H9 (cell line): Measurements from ENCODE around the gene GABBR2. TPM values are rescaled to one million over a fixed set of nuclear protein-coding genes. Genes with fewer than 3 reads are reported as not detected.

Experiments
- DNase-seq: peaks from one replicate; pipeline ENCODE4 v3.0.0-alpha.2; 2017
- H2AFZ ChIP-seq: one replicate; pipeline ENCODE4 v1.6.1; 2013; ENCODE audit warnings: mild to moderate bottlenecking, low read length, control low read depth, moderate library complexity
- H2AK5ac ChIP-seq: 2 replicates; pipeline ENCODE4 v1.6.1; 2013; ENCODE audit warnings: low read length, control low read depth, mixed read lengths; ENCODE audit not compliant: insufficient read length
- H2BK120ac ChIP-seq: one replicate; pipeline ENCODE4 v1.6.1; 2013; ENCODE audit warnings: low read depth, mild to moderate bottlenecking, low read length, control low read depth, inconsistent platforms; ENCODE audit not compliant: poor library complexity, severe bottlenecking
- H2BK12ac ChIP-seq: 2 replicates; pipeline ENCODE4 v1.6.1; 2013; ENCODE audit warnings: low read length, control low read depth, mixed read lengths, low read depth; ENCODE audit not compliant: insufficient read length
- H2BK15ac ChIP-seq: 2 replicates; pipeline ENCODE4 v1.6.1; 2013; ENCODE audit warnings: low read depth, low read length, control low read depth
- H2BK20ac ChIP-seq: one replicate; pipeline ENCODE4 v1.6.1; 2013; ENCODE audit warnings: low read depth, mild to moderate bottlenecking, low read length, control low read depth, inconsistent platforms; ENCODE audit not compliant: poor library complexity, severe bottlenecking
- H2BK5ac ChIP-seq: 2 replicates; pipeline ENCODE4 v1.6.1; 2013; ENCODE audit warnings: low read length, control low read depth, mixed read lengths; ENCODE audit not compliant: insufficient read length
- H3K14ac ChIP-seq: 2 replicates; pipeline ENCODE4 v1.6.1; 2013; ENCODE audit warnings: low read length, control low read depth; ENCODE audit not compliant: insufficient read depth
- H3K18ac ChIP-seq: 2 replicates; pipeline ENCODE4 v1.6.1; 2013; ENCODE audit warnings: low read depth, mild to moderate bottlenecking, mixed read lengths, low read length, control low read depth; ENCODE audit not compliant: insufficient read length
- H3K23ac ChIP-seq: 2 replicates; pipeline ENCODE4 v1.6.1; 2013; ENCODE audit warnings: low read length, control low read depth, mixed read lengths, low read depth; ENCODE audit not compliant: insufficient read length
- H3K23me2 ChIP-seq: 2 replicates; pipeline ENCODE4 v1.6.1; 2013; ENCODE audit warnings: low read depth, mild to moderate bottlenecking, mixed read lengths, low read length, control low read depth; ENCODE audit not compliant: insufficient read length, poor library complexity, severe bottlenecking
- H3K27ac ChIP-seq: 2 replicates; pipeline ENCODE4 v1.5.1; 2013; ENCODE audit warnings: low read length, control low read depth, mixed read lengths, low read depth; ENCODE audit not compliant: insufficient read length
- H3K27me3 ChIP-seq: 2 replicates; pipeline ENCODE4 v1.6.1; 2013; ENCODE audit warnings: low read length, control low read depth, inconsistent platforms; ENCODE audit not compliant: insufficient read depth
- H3K4ac ChIP-seq: 2 replicates; pipeline ENCODE4 v1.6.1; 2013; ENCODE audit warnings: low read depth, mild to moderate bottlenecking, control low read depth, inconsistent platforms, low read length, moderate library complexity
- H3K4me1 ChIP-seq: 2 replicates; pipeline ENCODE4 v1.6.1; 2013; ENCODE audit warnings: low read length, control low read depth, inconsistent platforms; ENCODE audit not compliant: insufficient read depth
- H3K4me2 ChIP-seq: 2 replicates; pipeline ENCODE4 v1.6.1; 2013; ENCODE audit warnings: low read length, control low read depth, mixed read lengths; ENCODE audit not compliant: insufficient read length, insufficient read depth
- H3K56ac ChIP-seq: 2 replicates; pipeline ENCODE4 v1.6.1; 2013; ENCODE audit warnings: low read depth, mild to moderate bottlenecking, mixed read lengths, low read length, control low read depth; ENCODE audit not compliant: insufficient read length
- H3K79me1 ChIP-seq: 2 replicates; pipeline ENCODE4 v1.6.1; 2013; ENCODE audit warnings: low read depth, mild to moderate bottlenecking, moderate library complexity, low read length, control low read depth, inconsistent platforms; ENCODE audit not compliant: insufficient read depth, poor library complexity, severe bottlenecking
- H3K79me2 ChIP-seq: 2 replicates; pipeline ENCODE4 v1.6.1; 2013; ENCODE audit warnings: low read length, control low read depth, inconsistent platforms; ENCODE audit not compliant: insufficient read depth
- H3K9ac ChIP-seq: 2 replicates; pipeline ENCODE4 v1.6.1; 2013; ENCODE audit warnings: low read length, control low read depth, mixed read lengths; ENCODE audit not compliant: insufficient read length; ENCODE audit errors: extremely low read depth
- H3K9me3 ChIP-seq: one replicate; pipeline ENCODE4 v1.6.1; 2013; ENCODE audit warnings: low read depth, low read length, inconsistent platforms; ENCODE audit not compliant: control insufficient read depth
- H3T11ph ChIP-seq: one replicate; pipeline ENCODE4 v1.6.1; 2013; ENCODE audit warnings: mild to moderate bottlenecking, low read length, control low read depth, inconsistent platforms
- H4K20me1 ChIP-seq: one replicate; pipeline ENCODE4 v1.6.1; 2013; ENCODE audit not compliant: control insufficient read depth, insufficient read length, insufficient read depth
- H4K5ac ChIP-seq: 2 replicates; pipeline ENCODE4 v1.6.1; 2013; ENCODE audit warnings: low read depth, mild to moderate bottlenecking, mixed read lengths, low read length, control low read depth; ENCODE audit not compliant: insufficient read length
- H4K8ac ChIP-seq: replicated peaks from 2 replicates; pipeline ENCODE4 v1.6.1; 2013; ENCODE audit warnings: low read length, control low read depth, mixed read lengths, low read depth; ENCODE audit not compliant: insufficient read length
- H4K91ac ChIP-seq: 2 replicates; pipeline ENCODE4 v1.6.1; 2013; ENCODE audit warnings: low read depth, mild to moderate bottlenecking, moderate library complexity, mixed read lengths, low read length, control low read depth; ENCODE audit not compliant: insufficient read length
- H3K27ac Mint-ChIP-seq, 3 experiments: 2 replicates in 2 of 3; 3 replicates in 1 of 3; pipeline ENCODE4 v1.8.0; 2020 to 2021; ENCODE audit warnings: mixed read lengths in 3 of 3, mild to moderate bottlenecking in 1 of 3, moderate library complexity in 1 of 3
- H3K27me3 Mint-ChIP-seq: 2 replicates; pipeline ENCODE4 v1.8.0; 2021; ENCODE audit warnings: low read depth, mild to moderate bottlenecking, moderate library complexity, mixed read lengths
- H3K36me3 Mint-ChIP-seq, 3 experiments: 2 replicates in 2 of 3; 3 replicates in 1 of 3; pipeline ENCODE4 v1.8.0; 2020 to 2021; ENCODE audit warnings: low read depth in 3 of 3, mixed read lengths in 3 of 3; ENCODE audit not compliant: insufficient read depth in 1 of 3
- H3K4me1 Mint-ChIP-seq, 2 experiments: 2 replicates each; pipeline ENCODE4 v1.8.0; 2020; ENCODE audit warnings: mixed read lengths in 2 of 2
- H3K4me3 Mint-ChIP-seq, 2 experiments: 2 replicates in 1 of 2; 3 replicates in 1 of 2; pipeline ENCODE4 v1.8.0; 2020 to 2021; ENCODE audit warnings: mild to moderate bottlenecking in 2 of 2, mixed read lengths in 2 of 2, moderate library complexity in 1 of 2
- H3K9me3 Mint-ChIP-seq, 2 experiments: 2 replicates in 1 of 2; 3 replicates in 1 of 2; pipeline ENCODE4 v1.8.0; 2020; ENCODE audit warnings: mild to moderate bottlenecking in 2 of 2, mixed read lengths in 2 of 2, moderate library complexity in 1 of 2
- whole genome bisulfite sequencing: extraction: QIAGEN DNeasy Blood & Tissue Kit; methylation state at CpG from one replicate; pipeline ENCODE4 v1.1.7; 2013; ENCODE audit warnings: missing lambda C conversion rate, low lambda C conversion rate, mixed read lengths; ENCODE audit not compliant: insufficient read length; ENCODE audit errors: extremely low coverage; 5-methylcytosine and 5-hydroxymethylcytosine counted together
- total RNA-seq: library from RNA; stranded (reverse); gene quantifications from 2 replicates; pipeline ENCODE4 v1.2.1, GENCODE V29; 2021
- TF ChIP-seq, protein P1 (sequence below): fragments of 200-600 bp; sonication (generic); conservative IDR thresholded peaks from 3 replicates; pipeline ENCODE4 v1.8.0; 2021; ENCODE audit warnings: antibody characterized with exemption, mild to moderate bottlenecking

Gene GABBR2
- total RNA-seq, 1 experiment from 2014 or later, result 0.66 TPM

DNA sequence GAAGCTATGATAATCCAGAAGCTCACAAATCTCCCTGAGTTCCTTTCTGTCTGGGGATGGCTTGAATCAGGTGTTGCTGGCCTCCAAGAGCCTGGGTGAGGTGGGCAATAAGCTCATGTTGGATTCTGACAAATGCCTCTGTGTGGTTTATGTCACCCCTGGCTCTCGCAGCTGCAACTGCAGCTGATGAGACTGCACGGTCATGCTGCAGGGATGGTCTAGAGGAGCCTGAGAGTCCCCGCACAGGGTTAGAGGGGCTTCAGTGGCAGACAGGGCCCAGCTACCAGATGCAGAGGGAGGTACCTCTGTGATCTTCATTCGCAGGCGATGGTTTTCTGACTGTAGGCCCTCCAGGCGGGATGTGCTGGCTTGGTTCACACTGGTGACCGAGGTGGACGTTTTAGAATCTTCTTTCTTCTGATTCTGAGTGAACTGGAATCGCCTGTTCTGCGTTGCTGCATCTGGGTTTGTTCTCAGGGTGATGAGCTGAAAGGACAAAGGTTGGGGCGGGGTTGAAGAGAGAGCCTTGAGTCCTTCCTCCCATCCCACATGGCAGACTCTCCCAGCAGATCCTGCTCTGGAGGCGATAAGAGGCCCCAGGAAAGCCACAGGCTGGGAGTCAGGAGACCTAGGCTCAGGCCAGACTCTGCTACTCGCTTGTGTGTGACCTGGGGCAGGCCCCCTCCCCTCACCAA is 405.6 kb downstream of the GABBR2 start:
- no peak overlapping the region for H4K91ac ChIP-seq
- no peaks in the 10 kb centered on the region for H3K36me3 Mint-ChIP-seq
- H3K4ac ChIP-seq, result no peak overlapping the region
- WGBS, result no CpG with 5 or more reads among the region's 13 CpGs
- H3K4me1 Mint-ChIP-seq, result peaks cover 3 to 10% of the 10 kb centered on the region in 2 experiments; a peak in 2 of 4 replicates
- no peaks in the 10 kb centered on the region for H3K79me1 ChIP-seq
- no peak overlapping the region for H3K14ac ChIP-seq
- no peaks in the 10 kb centered on the region for H3K79me2 ChIP-seq
- H3K23me2 ChIP-seq, result no peaks in the 10 kb centered on the region
- H3T11ph ChIP-seq, result no peak overlapping the region
- peaks cover 2% of the 10 kb centered on the region for H3K27me3 Mint-ChIP-seq
- no peak for DNase-seq
- H3K4me1 ChIP-seq, result no peaks in the 10 kb centered on the region
- no peak overlapping the region for H3K9ac ChIP-seq
- no peak overlapping the region for H4K5ac ChIP-seq
- H3K4me2 ChIP-seq, result no peak overlapping the region
- no peak overlapping the region for H2BK5ac ChIP-seq
- no peaks in the 10 kb centered on the region for H3K9me3 Mint-ChIP-seq
- no peak overlapping the region for H2BK120ac ChIP-seq
- no peaks in the 10 kb centered on the region for H3K27me3 ChIP-seq
- no peaks in the 10 kb centered on the region for H4K20me1 ChIP-seq
- H3K18ac ChIP-seq, result no peak overlapping the region
- no peak overlapping the region for H3K27ac Mint-ChIP-seq
- TF ChIP-seq, protein P1, sequence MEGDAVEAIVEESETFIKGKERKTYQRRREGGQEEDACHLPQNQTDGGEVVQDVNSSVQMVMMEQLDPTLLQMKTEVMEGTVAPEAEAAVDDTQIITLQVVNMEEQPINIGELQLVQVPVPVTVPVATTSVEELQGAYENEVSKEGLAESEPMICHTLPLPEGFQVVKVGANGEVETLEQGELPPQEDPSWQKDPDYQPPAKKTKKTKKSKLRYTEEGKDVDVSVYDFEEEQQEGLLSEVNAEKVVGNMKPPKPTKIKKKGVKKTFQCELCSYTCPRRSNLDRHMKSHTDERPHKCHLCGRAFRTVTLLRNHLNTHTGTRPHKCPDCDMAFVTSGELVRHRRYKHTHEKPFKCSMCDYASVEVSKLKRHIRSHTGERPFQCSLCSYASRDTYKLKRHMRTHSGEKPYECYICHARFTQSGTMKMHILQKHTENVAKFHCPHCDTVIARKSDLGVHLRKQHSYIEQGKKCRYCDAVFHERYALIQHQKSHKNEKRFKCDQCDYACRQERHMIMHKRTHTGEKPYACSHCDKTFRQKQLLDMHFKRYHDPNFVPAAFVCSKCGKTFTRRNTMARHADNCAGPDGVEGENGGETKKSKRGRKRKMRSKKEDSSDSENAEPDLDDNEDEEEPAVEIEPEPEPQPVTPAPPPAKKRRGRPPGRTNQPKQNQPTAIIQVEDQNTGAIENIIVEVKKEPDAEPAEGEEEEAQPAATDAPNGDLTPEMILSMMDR, result no peak
- no peak overlapping the region for H2BK20ac ChIP-seq
- H2BK12ac ChIP-seq, result no peak overlapping the region
- H3K4me3 Mint-ChIP-seq, result no peak overlapping the region
- no peak overlapping the region for H2BK15ac ChIP-seq
- H2AK5ac ChIP-seq, result no peak overlapping the region
- H3K23ac ChIP-seq, result no peak overlapping the region
- H3K56ac ChIP-seq, result no peak overlapping the region
- no peak overlapping the region for H4K8ac ChIP-seq
- no peaks in the 10 kb centered on the region for H3K9me3 ChIP-seq
- H3K27ac ChIP-seq, result no peak overlapping the region
- no peak overlapping the region for H2AFZ ChIP-seq
